Activated CD4-positive, alpha-beta T cell treated with anti-CD3 and anti-CD28 coated beads, Interleukin-10, Interleukin-2, amounts not matched to agents 100 ng/mL and 50 ng/mL, durations not matched to agents 16 hours and 8 hours (primary cell): ENCODE results near the gene ADAMTS15.
"Not testable (repeated sequence)": the region's sequence is repeated elsewhere in the genome, so short reads cannot be mapped to it uniquely, and the experiment has no call there.

ENCODE experiments used
- DNase-seq: peaks from one replicate; pipeline ENCODE4 v3.0.0-alpha.2; 2020

The ADAMTS15 gene

DNA sequence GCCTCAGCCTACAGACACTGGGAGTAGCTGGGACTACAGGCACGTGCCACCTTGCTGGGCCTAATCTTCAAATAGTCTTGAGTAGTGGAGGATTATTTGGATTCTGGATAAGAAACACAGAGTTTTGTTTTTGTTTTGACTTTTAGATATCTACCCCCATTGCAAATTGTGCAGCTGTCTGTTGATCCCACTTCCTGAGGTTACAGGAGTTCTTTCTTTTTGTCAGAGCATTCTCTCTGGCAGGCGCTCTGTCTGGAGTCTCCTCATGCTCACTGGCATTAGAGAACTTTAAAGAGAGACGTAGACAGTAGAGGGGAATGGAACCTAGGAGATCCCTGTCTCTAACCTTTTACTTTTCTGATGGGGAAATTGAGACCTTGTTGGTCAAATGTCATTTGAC lies 12.3 kb upstream of the ADAMTS15 start:
- DNase-seq: no peak

DNA sequence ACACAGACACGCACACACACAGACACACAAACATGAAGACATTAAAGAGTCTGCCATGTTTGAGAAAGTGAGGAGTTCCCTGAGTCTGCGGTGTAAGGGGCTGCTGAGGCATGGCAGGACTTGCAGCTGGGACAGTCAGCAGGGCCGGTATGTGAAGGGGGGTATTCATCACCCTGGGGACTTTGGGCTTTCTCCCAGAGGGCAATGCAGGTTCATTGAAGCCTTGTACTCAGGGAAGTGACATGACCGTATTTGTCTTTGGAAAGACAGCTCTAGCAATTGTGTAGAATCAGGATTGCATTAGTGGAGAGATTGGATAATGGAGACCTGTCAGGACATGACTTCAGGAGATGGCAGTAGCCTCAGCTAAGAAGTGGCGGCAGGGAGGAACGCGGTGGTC lies 10.6 kb upstream of the ADAMTS15 start:
- DNase-seq: no peak

- not testable (repeated sequence) for DNase-seq
Measured at GRCh38 chr11:130438401-130439159, 9.9 kb upstream of the ADAMTS15 start.

GRCh38 chr11:130439160-130439519 lies 9.3 kb upstream of the ADAMTS15 start:
- DNase-seq: peak; percentile 76

DNA sequence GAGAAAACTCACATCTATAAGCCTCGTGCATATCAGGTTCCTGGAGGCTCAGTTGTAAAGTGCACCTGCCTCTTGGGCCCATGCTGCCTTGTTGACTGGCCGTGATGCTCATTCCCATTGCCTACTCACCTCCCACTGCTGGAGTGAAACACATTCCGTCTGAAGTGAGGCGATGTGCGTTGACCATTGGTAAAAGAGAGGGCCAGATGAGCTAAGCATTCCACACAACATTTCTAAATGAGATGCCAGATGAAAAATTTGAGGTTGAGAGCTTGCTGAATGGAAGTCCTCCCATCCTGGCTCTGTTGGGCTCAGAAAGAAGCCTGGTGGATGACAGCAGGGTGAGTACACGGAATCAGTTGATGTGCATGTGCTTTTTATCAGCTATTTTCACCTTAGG lies 8.6 kb upstream of the ADAMTS15 start:
- no peak for DNase-seq

DNA sequence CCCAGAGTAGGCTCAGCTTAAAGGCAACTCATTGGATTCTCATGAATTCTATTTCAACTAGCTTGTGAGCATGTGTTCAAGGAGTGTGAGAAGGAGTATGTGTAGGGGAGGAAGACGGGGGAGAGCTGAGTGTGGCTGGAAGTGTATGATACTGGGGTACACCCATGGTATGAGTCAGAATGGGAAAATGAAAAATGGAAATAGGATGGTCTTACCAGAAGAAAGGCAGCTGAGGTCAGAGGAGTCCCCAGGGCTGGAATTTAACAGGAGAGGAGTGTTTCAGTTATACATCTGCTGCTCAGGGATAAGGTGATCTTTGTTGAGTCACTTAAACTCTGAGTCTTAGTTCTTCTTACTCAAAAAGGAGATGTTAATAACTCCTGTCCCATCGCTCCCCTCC lies 6.7 kb upstream of the ADAMTS15 start:
- DNase-seq: no peak

DNA sequence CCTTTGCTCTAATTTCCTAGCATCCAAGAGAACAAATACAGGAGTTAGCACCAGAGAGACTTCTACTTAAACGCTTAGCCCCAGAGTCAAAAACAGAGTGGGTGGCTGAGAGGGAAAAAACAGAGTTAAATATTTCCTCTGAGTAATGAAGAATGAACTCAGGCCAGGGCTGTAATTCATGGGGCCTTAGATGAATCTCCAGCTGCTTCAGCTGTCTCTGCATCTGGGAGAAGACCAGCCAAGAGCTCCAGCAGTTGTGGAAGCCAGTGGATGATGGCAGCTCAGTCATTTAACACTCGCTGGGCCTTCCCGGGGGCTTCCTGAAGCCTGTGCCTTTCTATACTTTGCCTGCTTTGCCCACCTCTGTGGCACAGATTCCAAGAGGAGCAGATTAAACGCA lies 5.7 kb upstream of the ADAMTS15 start:
- no peak for DNase-seq

- DNase-seq: no peak
Measured at GRCh38 chr11:130445788-130446187, 2.7 kb upstream of the ADAMTS15 start.

DNA sequence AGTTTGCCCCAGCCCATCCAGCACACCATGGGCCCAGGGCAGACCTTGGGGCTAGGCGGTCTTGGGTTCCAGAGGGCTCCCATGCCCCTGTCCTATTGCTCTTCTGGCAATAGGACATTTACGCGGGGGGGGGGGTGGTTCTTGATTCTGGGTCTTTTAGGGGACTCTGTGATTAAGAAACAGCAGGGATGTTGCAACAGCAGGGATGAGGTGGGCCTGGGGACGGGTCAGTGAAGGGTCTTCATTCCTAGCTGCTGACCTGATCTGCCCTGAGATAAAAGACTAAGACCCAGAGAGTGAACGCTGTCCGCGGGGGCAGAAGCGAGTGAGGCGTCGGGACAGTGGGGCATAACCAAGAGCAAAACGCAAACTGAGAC lies 418 bp upstream of the ADAMTS15 start:
- DNase-seq: no peak

DNA sequence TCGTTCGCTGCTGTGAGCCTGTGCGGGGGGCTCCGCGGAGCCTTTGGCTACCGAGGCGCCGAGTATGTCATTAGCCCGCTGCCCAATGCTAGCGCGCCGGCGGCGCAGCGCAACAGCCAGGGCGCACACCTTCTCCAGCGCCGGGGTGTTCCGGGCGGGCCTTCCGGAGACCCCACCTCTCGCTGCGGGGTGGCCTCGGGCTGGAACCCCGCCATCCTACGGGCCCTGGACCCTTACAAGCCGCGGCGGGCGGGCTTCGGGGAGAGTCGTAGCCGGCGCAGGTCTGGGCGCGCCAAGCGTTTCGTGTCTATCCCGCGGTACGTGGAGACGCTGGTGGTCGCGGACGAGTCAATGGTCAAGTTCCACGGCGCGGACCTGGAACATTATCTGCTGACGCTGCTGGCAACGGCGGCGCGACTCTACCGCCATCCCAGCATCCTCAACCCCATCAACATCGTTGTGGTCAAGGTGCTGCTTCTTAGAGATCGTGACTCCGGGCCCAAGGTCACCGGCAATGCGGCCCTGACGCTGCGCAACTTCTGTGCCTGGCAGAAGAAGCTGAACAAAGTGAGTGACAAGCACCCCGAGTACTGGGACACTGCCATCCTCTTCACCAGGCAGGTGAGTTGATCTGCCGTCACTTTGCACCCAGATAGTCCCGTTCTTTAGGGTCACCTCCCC lies 1.0 kb downstream of the ADAMTS15 start:
- no peak for DNase-seq

DNA sequence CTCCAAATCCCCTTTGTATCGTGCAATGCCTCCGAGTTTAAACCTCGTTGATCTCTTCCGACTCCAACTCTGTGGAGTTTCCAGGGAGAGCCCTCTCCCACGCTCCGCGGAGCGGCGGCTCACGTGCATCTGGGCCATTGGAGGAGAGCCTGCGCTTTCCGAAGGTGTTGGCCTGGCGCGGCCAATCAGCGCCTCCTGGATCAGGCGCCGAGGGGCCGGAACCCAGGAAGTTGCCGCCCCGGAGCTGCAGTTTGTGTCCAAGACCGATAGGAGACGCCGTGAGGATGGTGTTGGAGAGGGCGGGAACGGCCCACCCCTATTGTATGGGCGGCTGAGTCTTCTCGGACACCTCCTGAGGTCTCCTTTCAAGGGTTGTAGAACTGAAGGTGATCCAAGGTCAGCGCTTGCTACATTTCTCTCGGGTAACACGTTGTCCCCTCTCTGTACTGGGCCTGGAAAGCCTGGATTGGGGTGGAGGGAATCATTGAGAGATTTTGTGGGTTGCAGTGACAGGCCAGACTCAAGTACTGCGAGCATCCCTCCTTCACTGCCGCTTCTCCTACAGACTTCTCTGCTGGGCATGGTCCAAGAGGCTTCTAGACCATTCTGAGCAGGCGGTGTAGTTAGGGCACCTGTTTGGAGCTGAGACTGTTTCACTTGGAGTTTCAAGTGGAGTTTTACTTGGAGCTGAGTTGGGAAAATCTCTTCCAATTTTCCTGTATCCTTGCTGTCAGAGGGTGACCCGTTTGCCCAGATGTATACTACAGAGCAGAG lies 1.7 kb downstream of the ADAMTS15 start:
- peak; percentile 9 for DNase-seq

DNA sequence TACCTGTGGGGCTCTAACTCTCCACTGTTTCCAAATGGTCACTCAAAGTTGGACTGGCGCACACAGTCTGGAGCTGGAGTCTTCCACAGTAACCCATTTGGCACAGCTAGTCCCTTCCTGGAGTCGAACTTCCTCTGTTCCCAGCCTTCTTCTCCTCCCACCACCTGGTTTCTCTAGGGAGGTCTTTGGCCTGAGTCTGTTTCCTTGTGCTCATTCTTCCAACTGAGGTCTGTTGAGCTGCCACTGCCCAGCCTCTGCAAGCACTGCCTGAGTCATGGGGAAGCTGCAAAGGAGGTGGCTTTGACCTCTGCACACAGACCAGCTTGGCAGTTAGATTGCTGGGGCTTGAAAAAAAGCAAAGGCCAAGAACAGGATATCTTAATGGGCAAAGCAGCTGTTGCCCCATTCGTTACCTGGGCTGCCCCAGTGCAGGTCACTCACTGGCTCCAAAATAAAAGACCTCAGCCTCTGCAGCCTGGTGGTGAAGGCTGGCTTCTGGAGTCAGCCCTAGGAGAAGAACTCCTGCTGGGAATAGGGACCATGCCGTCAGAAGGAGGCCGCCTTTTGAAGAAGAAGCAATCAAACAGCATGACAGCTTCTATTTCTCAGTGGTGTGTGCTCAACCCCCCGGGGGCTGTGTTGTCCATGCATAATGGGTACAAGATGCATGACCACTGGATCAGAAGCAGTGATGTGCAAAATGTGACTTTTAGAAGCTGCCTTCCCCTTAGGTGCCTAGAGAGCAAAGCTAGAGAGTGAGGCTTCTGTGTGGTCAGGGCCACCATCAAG lies 3.0 kb downstream of the ADAMTS15 start:
- DNase-seq: no peak

DNA sequence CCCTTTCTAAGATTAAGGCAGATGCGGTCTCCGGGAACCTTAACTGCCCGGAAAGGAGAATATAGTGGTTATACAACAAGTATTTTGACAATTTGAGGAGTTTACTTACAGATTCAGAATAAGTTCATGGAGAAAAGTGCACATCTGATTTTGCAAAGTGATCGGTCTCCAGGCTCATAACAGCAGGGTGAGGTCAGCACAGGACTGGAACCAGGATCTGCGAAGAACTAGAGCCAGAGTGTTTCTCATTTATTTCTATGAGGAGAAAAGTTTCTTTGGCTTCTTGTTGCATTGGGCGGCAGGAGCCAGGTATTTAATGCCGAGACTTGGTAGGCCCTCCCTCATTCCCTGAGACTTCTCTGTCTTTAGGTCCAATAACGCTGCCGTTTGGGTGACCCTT lies 3.7 kb downstream of the ADAMTS15 start:
- DNase-seq: no peak

- no peak for DNase-seq
Measured at GRCh38 chr11:130452940-130453339, 4.5 kb downstream of the ADAMTS15 start.

DNA sequence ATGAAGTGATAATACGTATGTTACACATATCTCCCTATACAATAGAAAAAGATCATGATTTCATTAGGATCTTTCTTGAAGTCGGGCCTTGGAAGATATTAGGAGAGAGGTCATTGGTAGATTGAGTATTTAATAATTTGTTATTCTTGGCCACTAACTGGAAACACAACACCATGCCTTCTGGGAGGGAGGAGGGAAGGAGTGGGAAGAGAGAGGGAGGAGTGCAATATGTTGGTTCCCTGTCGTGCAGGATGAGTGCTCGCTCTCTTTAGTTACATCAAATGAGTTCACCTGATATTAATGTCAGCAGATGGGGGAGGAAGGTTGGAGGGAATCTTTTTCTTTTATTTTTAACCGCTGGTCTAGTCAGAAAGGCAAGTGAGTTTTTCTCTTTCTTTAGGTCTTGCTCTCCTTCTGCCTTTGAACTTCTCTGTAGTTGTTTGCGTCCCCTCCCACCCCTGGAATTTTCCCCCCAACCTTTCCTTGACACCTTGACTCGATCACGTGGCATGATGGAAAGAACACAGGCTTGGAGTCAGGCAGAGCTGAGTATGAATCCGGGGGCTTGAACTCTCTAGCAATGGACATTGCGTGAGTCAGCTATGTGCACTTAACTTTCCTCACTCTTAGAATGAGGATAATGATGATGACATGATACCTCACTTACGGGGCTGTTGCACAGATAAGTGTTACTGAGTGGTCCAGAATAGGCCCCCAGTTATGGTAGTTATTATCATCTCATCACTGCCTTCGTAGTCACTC lies 6.2 kb downstream of the ADAMTS15 start:
- DNase-seq: no peak

DNA sequence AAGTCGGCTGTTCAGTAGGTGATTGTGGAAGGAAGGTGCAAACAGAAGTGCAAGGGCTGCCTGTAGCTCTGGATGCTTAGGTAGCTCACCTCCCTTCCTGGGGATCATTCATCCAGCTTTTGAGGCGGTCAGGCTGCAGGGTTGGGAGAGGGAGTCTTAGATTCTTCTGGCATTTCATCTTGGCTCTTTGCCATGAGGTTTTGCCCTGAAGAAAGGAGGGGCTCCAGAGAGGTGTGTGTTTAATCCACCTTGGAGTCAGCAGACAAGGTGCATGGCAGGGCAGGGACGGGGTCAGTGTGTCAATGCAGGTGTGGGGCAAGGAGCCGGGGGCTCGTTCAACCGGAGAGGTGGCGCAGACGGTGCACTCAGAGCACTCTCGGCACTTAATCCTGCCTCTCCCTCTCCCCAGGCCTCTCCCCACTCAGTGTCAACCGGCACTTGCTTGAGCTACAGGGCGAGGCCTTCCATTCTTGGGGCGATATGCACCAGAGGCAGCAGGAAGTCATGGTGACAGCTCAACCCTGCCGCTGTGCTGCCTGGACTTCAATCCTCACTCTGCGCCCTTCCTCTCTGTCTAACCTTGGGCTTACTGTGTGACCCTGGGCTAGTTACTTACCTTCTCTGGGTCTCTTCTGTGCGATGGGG lies 7.2 kb downstream of the ADAMTS15 start:
- DNase-seq: no peak

GRCh38 chr11:130456286-130456685 lies 7.8 kb downstream of the ADAMTS15 start:
- DNase-seq: no peak

DNA sequence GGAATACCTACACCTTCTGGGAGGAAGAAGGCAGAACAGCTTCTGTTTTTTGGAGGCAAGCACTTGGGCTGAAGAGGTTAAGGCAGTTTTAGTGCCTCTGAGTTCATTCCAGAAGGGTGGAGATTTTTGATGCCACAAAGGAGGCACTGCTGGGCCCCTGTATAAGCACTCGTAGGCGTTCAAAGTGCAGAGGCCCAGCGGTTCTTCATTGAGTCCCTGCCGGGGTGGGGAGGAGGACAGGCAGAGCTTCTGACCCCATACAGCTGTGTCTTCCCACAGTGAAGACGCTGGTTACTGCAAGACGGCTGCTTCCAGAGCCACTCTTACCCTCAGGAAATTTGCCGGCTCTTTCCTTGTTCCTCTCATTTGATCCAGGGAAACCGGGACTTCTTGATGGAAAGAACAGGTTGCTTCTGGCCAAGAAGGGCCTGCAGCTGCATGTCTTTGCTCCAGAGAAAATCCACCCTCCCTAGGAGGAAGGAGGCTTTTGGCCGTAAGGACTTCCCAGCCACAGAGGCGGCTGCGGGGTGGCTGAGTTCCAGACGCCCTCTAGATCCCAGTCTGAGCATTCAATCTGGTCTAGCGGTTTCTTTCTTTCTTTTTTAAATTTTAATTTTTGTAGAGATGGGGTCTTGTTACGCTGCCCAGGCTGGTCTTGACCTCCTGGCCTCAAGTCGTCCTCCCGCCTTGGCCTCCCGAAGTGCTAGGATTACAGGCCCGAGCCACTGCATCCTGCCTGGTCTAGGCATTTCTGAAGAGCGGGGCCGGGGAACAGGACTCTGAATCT lies 9.4 kb downstream of the ADAMTS15 start:
- no peak for DNase-seq

GRCh38 chr11:130458410-130458729 lies 9.9 kb downstream of the ADAMTS15 start:
- no peak for DNase-seq

DNA sequence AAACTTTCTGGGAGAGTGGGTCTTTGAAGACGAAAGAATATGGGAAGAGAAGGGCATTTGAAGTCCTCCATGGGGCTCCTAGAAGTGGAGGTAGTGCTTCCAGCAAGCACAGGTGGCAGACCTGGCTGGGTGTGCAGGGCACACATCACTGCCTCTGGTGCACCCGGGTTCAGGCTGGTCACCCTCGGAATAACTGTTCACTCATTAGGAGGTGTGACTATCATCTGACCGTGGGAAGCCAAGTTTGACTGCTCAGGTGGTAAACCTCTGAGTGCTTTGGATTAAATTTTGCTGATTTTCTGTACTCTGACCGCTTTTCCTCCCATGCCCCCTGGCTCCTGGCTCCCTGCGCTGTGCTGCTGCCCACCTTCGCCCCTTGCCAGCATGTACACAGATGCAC lies 11.1 kb downstream of the ADAMTS15 start:
- no peak for DNase-seq
